HCT116 (cell line): Measurements from ENCODE around the gene HOXD8. TPM values are rescaled to one million over a fixed set of nuclear protein-coding genes. Genes with fewer than 3 reads are reported as not detected.
A peak's percentile ranks its signal among the peaks of the same experiment; 100 is the strongest.

Experiments
- ATAC-seq: fragments of 200-7000 bp; cut with Tn5 transposase; 2 replicates; pipeline ENCODE4 v1.9.1; 2020; ENCODE audit warnings: mild to moderate bottlenecking, moderate library complexity
- BruUV-seq: library from RNA; stranded (reverse); fragments of 400-500 nt; replicated peaks from 2 replicates; lab custom pipeline; 2021; lab: Mats Ljungman, UMichigan
- CTCF ChIA-PET: fragments of 300-600 bp; sonication (Branson Sonifier 250); formaldehyde crosslinking; loops from one replicate; lab custom pipeline; 2021; ENCODE audit warnings: antibody characterized with exemption; lab: Charles Lee
- POLR2A ChIA-PET: fragments of 300-600, 350-600 bp; sonication (Branson Sonifier 250); formaldehyde crosslinking; loops from one replicate; lab custom pipeline; 2021; ENCODE audit warnings: antibody characterized with exemption; lab: Charles Lee
- RAD21 ChIA-PET, 2 experiments: fragments of 300-600 bp; sonication (Branson Sonifier 250); formaldehyde crosslinking; loops; one replicate each; lab custom pipeline; 2023; ENCODE audit warnings: low total read pairs in 2 of 2; ENCODE audit not compliant: uncharacterized antibody in 2 of 2, unreplicated experiment in 2 of 2, low non-redundant PET in 1 of 2; lab: Charles Lee
- DNase-seq: peaks from one replicate; pipeline ENCODE4 v3.0.0-alpha.2; 2010; ENCODE audit warnings: low read depth, low spot score
- H2AFZ ChIP-seq: fragments of 200-600 bp; shearing (Covaris generic), sonication (generic); 2 replicates; pipeline ENCODE4 v1.6.1; 2017; ENCODE audit warnings: low read depth, mixed run types, mixed read lengths, antibody characterized with exemption, low read length; ENCODE audit not compliant: poor library complexity, severe bottlenecking
- H3K27ac ChIP-seq: 2 replicates; pipeline ENCODE4 v1.5.1; 2012; ENCODE audit warnings: low read depth, low read length
- H3K27me3 ChIP-seq: fragments of 200-600 bp; sonication (generic); 2 replicates; pipeline ENCODE4 v1.6.1; 2016; ENCODE audit warnings: mixed run types, low read length, mixed read lengths; ENCODE audit not compliant: insufficient read depth
- H3K36me3 ChIP-seq, 2 experiments: fragments of 200-500 bp in 1 of 2; fragments of 200-600 bp in 1 of 2; sonication (Bioruptor generic) in 1 of 2; sonication (generic) in 1 of 2; 2 replicates each; pipeline versions ENCODE4 v1.5.1 to v1.6.1; 2014 to 2016; ENCODE audit warnings: low read length in 2 of 2, inconsistent platforms in 1 of 2, mixed read lengths in 1 of 2, mixed run types in 1 of 2; ENCODE audit not compliant: insufficient read depth in 2 of 2, control insufficient read depth in 1 of 2
- H3K4me1 ChIP-seq, 2 experiments: fragments of 200-600 bp in 1 of 2; sonication (generic) in 1 of 2; 2 replicates each; pipeline versions ENCODE4 v1.5.1 to v1.6.1; 2012 to 2017; ENCODE audit warnings: low read length in 2 of 2, inconsistent platforms in 1 of 2, mild to moderate bottlenecking in 1 of 2, mixed read lengths in 1 of 2, mixed run types in 1 of 2, moderate library complexity in 1 of 2; ENCODE audit not compliant: insufficient read depth in 2 of 2, control insufficient read depth in 1 of 2
- H3K4me2 ChIP-seq: fragments of 200-600 bp; sonication (generic); 2 replicates; pipeline ENCODE4 v1.6.1; 2017; ENCODE audit warnings: mixed run types, low read length, mixed read lengths
- H3K4me3 ChIP-seq, 2 experiments: fragments of 200-600 bp in 1 of 2; sonication (generic) in 1 of 2; replicated peaks in 1 of 2; 2 replicates each; pipeline ENCODE4 v1.5.1; 2011 to 2016; ENCODE audit warnings: low read length in 2 of 2, control low read depth in 1 of 2, low read depth in 1 of 2, mild to moderate bottlenecking in 1 of 2, mixed read lengths in 1 of 2, mixed run types in 1 of 2
- H3K79me2 ChIP-seq: fragments of 200-600 bp; sonication (generic); 2 replicates; pipeline ENCODE4 v1.6.1; 2017; ENCODE audit warnings: mild to moderate bottlenecking, mixed run types, low read length, moderate library complexity, mixed read lengths; ENCODE audit not compliant: insufficient read depth
- H3K9ac ChIP-seq: fragments of 200-600 bp; sonication (generic); 2 replicates; pipeline ENCODE4 v1.6.1; 2016; ENCODE audit warnings: low read length, mixed read lengths
- H3K9me2 ChIP-seq: fragments of 200-600 bp; sonication (generic), shearing (Covaris generic); 2 replicates; pipeline ENCODE4 v1.6.1; 2017; ENCODE audit warnings: mixed run types, mild to moderate bottlenecking, moderate library complexity; ENCODE audit not compliant: insufficient read depth
- H3K9me3 ChIP-seq, 2 experiments: fragments of 200-500 bp in 1 of 2; fragments of 200-600 bp in 1 of 2; sonication (Bioruptor generic) in 1 of 2; sonication (generic) in 1 of 2; 2 replicates each; pipeline ENCODE4 v1.6.1; 2014 to 2017; ENCODE audit warnings: low read length in 2 of 2, mixed read lengths in 2 of 2, inconsistent platforms in 1 of 2, low read depth in 1 of 2, mild to moderate bottlenecking in 1 of 2, mixed run types in 1 of 2, moderate library complexity in 1 of 2; ENCODE audit not compliant: control insufficient read depth in 1 of 2, insufficient read depth in 1 of 2
- H4K20me1 ChIP-seq: fragments of 200-600 bp; sonication (generic), shearing (Covaris generic); 2 replicates; pipeline ENCODE4 v1.6.1; 2017; ENCODE audit warnings: mixed run types, mild to moderate bottlenecking, moderate library complexity; ENCODE audit not compliant: insufficient read depth
- CBX3 ChIP-seq: IDR thresholded peaks from 2 replicates; pipeline ENCODE4 v1.6.1; 2012; ENCODE audit warnings: low read depth
- CTCF ChIP-seq, 3 experiments: fragments of 200-600 bp in 1 of 3; sonication (generic) in 1 of 3; IDR thresholded peaks in 2 of 3; conservative IDR thresholded peaks in 1 of 3; 2 replicates each; pipeline ENCODE4 v1.5.1; 2012 to 2017; ENCODE audit warnings: low read depth in 2 of 3, low read length in 2 of 3, antibody characterized with exemption in 1 of 3, borderline replicate concordance in 1 of 3, control low read depth in 1 of 3, mild to moderate bottlenecking in 1 of 3, mixed read lengths in 1 of 3, mixed run types in 1 of 3, moderate library complexity in 1 of 3; ENCODE audit not compliant: insufficient read depth in 1 of 3
- JUND ChIP-seq: IDR thresholded peaks from 2 replicates; pipeline ENCODE4 v1.6.1; 2012
- MAX ChIP-seq: IDR thresholded peaks from 2 replicates; pipeline ENCODE4 v1.6.1; 2012
- POLR2A ChIP-seq: IDR thresholded peaks from 2 replicates; pipeline ENCODE4 v1.7.0; 2011; ENCODE audit warnings: borderline replicate concordance; ENCODE audit not compliant: insufficient read depth, insufficient read length; ENCODE audit errors: extremely low read depth
- POLR2AphosphoS5 ChIP-seq: IDR thresholded peaks from 2 replicates; pipeline ENCODE4 v1.6.1; 2011; ENCODE audit warnings: mild to moderate bottlenecking, low read depth, low read length, moderate library complexity
- RAD21 ChIP-seq: IDR thresholded peaks from 2 replicates; pipeline ENCODE4 v1.6.1; 2012; ENCODE audit warnings: low read depth, mild to moderate bottlenecking
- REST ChIP-seq: IDR thresholded peaks from 2 replicates; pipeline ENCODE4 v1.6.1; 2012; ENCODE audit warnings: low read depth
- SP1 ChIP-seq: IDR thresholded peaks from 2 replicates; pipeline ENCODE4 v1.6.1; 2012; ENCODE audit warnings: low read depth
- SRF ChIP-seq: IDR thresholded peaks from 2 replicates; pipeline ENCODE4 v1.6.1; 2012; ENCODE audit warnings: low read depth
- TCF7L2 ChIP-seq: IDR thresholded peaks from 2 replicates; pipeline ENCODE4 v1.7.0; 2011; ENCODE audit warnings: borderline replicate concordance, inconsistent platforms; ENCODE audit not compliant: insufficient read depth, insufficient read length; ENCODE audit errors: extremely low read depth
- YY1 ChIP-seq: IDR thresholded peaks from 2 replicates; pipeline ENCODE4 v1.6.1; 2011; ENCODE audit warnings: low read length, low read depth, moderate library complexity, mild to moderate bottlenecking; ENCODE audit not compliant: insufficient replicate concordance; ENCODE audit errors: extremely low read depth
- ZBTB33 ChIP-seq: IDR thresholded peaks from 2 replicates; pipeline ENCODE4 v1.6.1; 2011; ENCODE audit warnings: mild to moderate bottlenecking, low read length, moderate library complexity; ENCODE audit not compliant: insufficient replicate concordance; ENCODE audit errors: extremely low read depth
- ZFX ChIP-seq: fragments of 450-650 bp; IDR thresholded peaks from 2 replicates; pipeline ENCODE4 v1.6.1; 2017
- intact Hi-C: fragments of 100-400 bp; cut with micrococcal nuclease; formaldehyde crosslinking; loops from 2 replicates; pipeline ENCODE4 v1.10.0; 2022
- total RNA-seq: library from RNA; stranded (reverse); gene quantifications from one replicate; pipeline ENCODE4 v1.2.1, GENCODE V29; 2021; ENCODE audit not compliant: unreplicated experiment

Gene HOXD8
- total RNA-seq, 1 experiment from 2014 or later: 6.0 TPM

- TF ChIP-seq ZBTB33 (no peak), POLR2AphosphoS5 (peak; percentile 54), SRF (no peak), TCF7L2 (peak; percentile 82), SP1 (no peak; the same call in 1 of the 2 replicates)
- TF ChIP-seq, all 23 proteins: peak for 6
These were observed at the start of gene HOXD8 (continued) for GRCh38 chr2:176128982-176129796.

GRCh38 chr2:176079831-176080539 is 49.5 kb upstream of the HOXD8 start:
- CTCF ChIA-PET: interaction anchor here (2.5 kb wide), 1 partner anchor 390 kb away, joined by 14 read pairs; no protein-coding TSS in a partner anchor
- DNase-seq (peak; percentile 59), ATAC-seq (peak; percentile 99)
- H2AFZ ChIP-seq: peak overlapping the region; percentile 12
- H3K4me1 ChIP-seq: no peaks in the 10 kb centered on the region
- no peaks in the 10 kb centered on the region for H3K27me3 ChIP-seq
- intact Hi-C loops: loop anchor here (1.0 to 5.0 kb wide), 3 partner anchors 390 to 1383 kb away; no protein-coding TSS in a partner anchor
- H3K27ac ChIP-seq: no peak overlapping the region; the same call in 1 of the 2 replicates
- H3K9me3 ChIP-seq: no peaks in the 10 kb centered on the region; a peak in 1 of 4 replicates
- POLR2A ChIA-PET: no interaction called here
- H3K4me3 ChIP-seq: peak overlapping the region; percentile 10 to 45
- TF ChIP-seq POLR2A (no peak), MAX (0 out of 2 replicates have a peak, but pooled peaks have one; percentile 17), JUND (no peak), CBX3 (no peak), ZFX (no peak; the same call in 1 of the 2 replicates), RAD21 (peak; percentile 75), CTCF (IDR thresholded peaks at IDR 0.05 in 2 of 3, conservative IDR thresholded peaks at IDR 0.05 in 1 of 3; ENCODE audit: borderline replicate concordance in 1 of 3, insufficient read depth in 1 of 3, low read depth in 2 of 3, low read length in 2 of 3) (peak; percentile 90 to 98 (median 97)), REST (no peak), YY1 (no peak)
- RAD21 ChIA-PET: interaction anchor here in 1 of 2 experiments (0.6 kb wide), 1 partner anchor 16 kb away, joined by 4 read pairs; no protein-coding TSS in a partner anchor
- H3K79me2 ChIP-seq: no peaks in the 10 kb centered on the region
- BruUV-seq: no TSS peak
- no peaks in the 10 kb centered on the region for H4K20me1 ChIP-seq
- no peaks in the 10 kb centered on the region for H3K36me3 ChIP-seq
- no peak overlapping the region for H3K9ac ChIP-seq
- no peaks in the 10 kb centered on the region for H3K9me2 ChIP-seq
- H3K4me2 ChIP-seq: peak overlapping the region; percentile 61
